Mucosa of stomach (tissue), 1 donor: Measurements from ENCODE around the gene ADPGK.

Experiments used
- H3K27me3 ChIP-seq: one replicate; pipeline ENCODE4 v1.7.0; 2013; ENCODE audit warnings: mild to moderate bottlenecking, low read length; ENCODE audit not compliant: control insufficient read depth, insufficient read depth
- H3K36me3 ChIP-seq: one replicate; pipeline ENCODE4 v1.7.0; 2013; ENCODE audit warnings: low read length; ENCODE audit not compliant: control insufficient read depth, insufficient read depth
- H3K4me1 ChIP-seq: one replicate; pipeline ENCODE4 v1.7.0; 2013; ENCODE audit warnings: mild to moderate bottlenecking, low read length; ENCODE audit not compliant: control insufficient read depth, insufficient read depth
- H3K4me3 ChIP-seq: one replicate; pipeline ENCODE4 v1.7.0; 2013; ENCODE audit warnings: low read length
- H3K9ac ChIP-seq: one replicate; pipeline ENCODE4 v1.7.0; 2013; ENCODE audit warnings: mild to moderate bottlenecking, low read length, moderate library complexity
- H3K9me3 ChIP-seq: one replicate; pipeline ENCODE4 v1.7.0; 2013; ENCODE audit warnings: mild to moderate bottlenecking, low read length, moderate library complexity; ENCODE audit not compliant: control insufficient read depth
- donor health status: Pancreatic carcinoma.

Gene ADPGK

DNA sequence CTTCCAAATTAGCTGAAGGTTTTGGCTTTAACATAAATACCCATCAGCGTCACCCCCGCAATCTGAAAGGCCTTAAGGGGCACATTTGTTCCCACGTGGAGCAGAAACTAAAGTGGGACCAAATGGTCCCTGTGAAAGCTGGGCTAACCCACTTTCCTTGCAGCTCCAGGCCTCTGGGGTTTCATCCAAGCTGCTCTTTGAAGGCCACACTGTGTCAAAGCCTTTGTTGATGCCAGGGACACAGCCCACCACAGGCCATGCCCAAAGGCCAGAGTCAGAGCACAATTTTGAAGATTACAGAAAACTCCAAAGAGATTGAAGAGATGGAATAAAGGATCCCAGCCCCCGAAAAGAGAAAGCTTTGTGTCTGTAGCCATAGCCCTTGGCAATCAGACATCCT, 2.7 kb upstream of the ADPGK start:
- Histone ChIP-seq H3K36me3 (no peaks in the 10 kb centered on the region), H3K27me3 (no peaks in the 10 kb centered on the region), H3K9ac (no peak overlapping the region), H3K4me1 (peaks cover 14% of the 10 kb centered on the region), H3K4me3 (no peak overlapping the region), H3K9me3 (no peaks in the 10 kb centered on the region)

- H3K9ac ChIP-seq = no peak overlapping the region
- H3K4me1 ChIP-seq = peaks cover 14% of the 10 kb centered on the region
- H3K4me3 ChIP-seq = no peak overlapping the region
- no peaks in the 10 kb centered on the region for H3K27me3 ChIP-seq
- H3K36me3 ChIP-seq = no peaks in the 10 kb centered on the region
- no peaks in the 10 kb centered on the region for H3K9me3 ChIP-seq
Measured at GRCh38 chr15:72785841-72786240, 2.3 kb upstream of the ADPGK start.

- H3K9ac ChIP-seq = no peak overlapping the region
- no peaks in the 10 kb centered on the region for H3K27me3 ChIP-seq
- no peaks in the 10 kb centered on the region for H3K9me3 ChIP-seq
Measured at GRCh38 chr15:72785432-72785831, 1.9 kb upstream of the ADPGK start.

GRCh38 chr15:72784456-72784876, 908 bp upstream of the ADPGK start:
- Histone ChIP-seq H3K9ac (peak overlapping the region; percentile 89), H3K36me3 (no peaks in the 10 kb centered on the region), H3K9me3 (no peaks in the 10 kb centered on the region), H3K27me3 (no peaks in the 10 kb centered on the region), H3K4me1 (peaks cover 14% of the 10 kb centered on the region), H3K4me3 (peak overlapping the region; percentile 75)

More at GRCh38 chr15:72785432-72785831, 1.9 kb upstream of the ADPGK start:
- H3K4me3 ChIP-seq = no peak overlapping the region
- H3K4me1 ChIP-seq = peaks cover 14% of the 10 kb centered on the region
- H3K36me3 ChIP-seq = no peaks in the 10 kb centered on the region

GRCh38 chr15:72783004-72783639, 436 bp downstream of the ADPGK start:
- Histone ChIP-seq H3K9ac (peak overlapping the region; percentile 89), H3K27me3 (no peaks in the 10 kb centered on the region), H3K36me3 (peaks cover 5% of the 10 kb centered on the region), H3K9me3 (no peaks in the 10 kb centered on the region), H3K4me3 (peak overlapping the region; percentile 75), H3K4me1 (peaks cover 14% of the 10 kb centered on the region)

DNA sequence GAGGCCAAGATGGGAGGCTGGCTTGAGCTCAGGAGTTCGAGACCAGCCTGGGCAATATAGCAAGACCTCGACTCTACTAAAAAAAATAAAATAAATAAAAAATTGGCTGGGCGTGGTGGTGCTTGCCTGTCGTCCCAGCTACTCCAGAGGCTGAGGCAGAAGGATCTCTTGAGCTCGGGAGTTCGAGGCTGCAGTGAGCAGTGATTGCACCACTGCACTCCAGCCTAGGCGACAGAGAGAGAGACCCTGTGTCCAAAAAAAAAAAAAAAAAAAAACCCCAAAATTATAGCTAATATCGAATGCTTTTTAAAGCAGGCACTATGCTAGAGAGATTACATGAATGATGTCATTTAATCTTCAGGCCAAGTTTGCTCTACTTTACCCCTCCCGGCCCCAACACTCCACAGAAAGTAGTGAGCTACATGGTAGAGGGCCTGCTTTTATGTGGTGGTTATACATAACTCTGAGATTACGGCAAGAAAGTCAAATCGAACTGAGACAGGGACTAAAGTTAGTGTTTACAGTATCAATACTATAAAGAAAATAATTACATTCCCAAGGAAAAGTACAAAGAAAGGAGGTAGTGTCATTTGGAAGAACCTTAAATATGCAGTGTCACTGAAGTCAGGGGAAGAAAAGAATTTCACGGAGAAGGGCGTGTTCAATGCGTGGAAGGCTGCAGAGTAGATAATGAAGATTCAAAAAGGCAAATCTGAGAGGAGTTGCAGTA, 1.1 kb downstream of the ADPGK start:
- Histone ChIP-seq H3K36me3 (peaks cover 5% of the 10 kb centered on the region), H3K4me1 (peaks cover 14% of the 10 kb centered on the region), H3K4me3 (peak overlapping the region; percentile 75), H3K9me3 (no peaks in the 10 kb centered on the region), H3K9ac (peak overlapping the region; percentile 89), H3K27me3 (no peaks in the 10 kb centered on the region)

DNA sequence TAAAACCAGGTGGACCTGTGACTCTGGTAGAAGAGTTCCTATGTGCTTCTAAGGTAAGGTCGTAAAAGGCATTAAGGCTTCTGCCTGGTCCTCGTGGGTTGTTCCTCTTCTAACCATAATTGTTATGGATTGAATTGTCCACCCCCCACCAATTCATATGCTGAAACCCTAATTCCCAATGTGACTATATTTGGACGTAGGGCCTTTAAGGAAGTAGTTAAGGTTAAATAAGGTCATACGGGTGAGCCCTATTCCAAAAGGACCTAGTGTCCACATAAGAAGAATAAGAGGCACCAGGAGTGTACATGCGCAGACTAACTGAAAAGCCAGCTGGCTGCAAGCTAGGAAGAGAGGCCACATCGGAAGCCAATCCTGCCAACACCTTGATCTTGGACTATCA, 1.9 kb downstream of the ADPGK start:
- Histone ChIP-seq H3K4me3 (no peak overlapping the region), H3K9ac (no peak overlapping the region)

GRCh38 chr15:72778796-72779195, 4.8 kb downstream of the ADPGK start:
- H3K9me3 ChIP-seq = no peaks in the 10 kb centered on the region
- H3K4me3 ChIP-seq = no peak overlapping the region
- no peaks in the 10 kb centered on the region for H3K27me3 ChIP-seq
- no peak overlapping the region for H3K9ac ChIP-seq
- peaks cover 7% of the 10 kb centered on the region for H3K4me1 ChIP-seq
- peaks cover 5% of the 10 kb centered on the region for H3K36me3 ChIP-seq

More for the DNA sequence above, 1.9 kb downstream of the ADPGK start:
- Histone ChIP-seq H3K36me3 (peaks cover 5% of the 10 kb centered on the region), H3K4me1 (peaks cover 14% of the 10 kb centered on the region), H3K27me3 (no peaks in the 10 kb centered on the region), H3K9me3 (no peaks in the 10 kb centered on the region)

- H3K4me3 ChIP-seq = no peak overlapping the region
- no peak overlapping the region for H3K9ac ChIP-seq
- H3K4me1 ChIP-seq = no peaks in the 10 kb centered on the region
- no peaks in the 10 kb centered on the region for H3K9me3 ChIP-seq
- peaks cover 5% of the 10 kb centered on the region for H3K36me3 ChIP-seq
- no peaks in the 10 kb centered on the region for H3K27me3 ChIP-seq
Measured at GRCh38 chr15:72774696-72775383, 8.7 kb downstream of the ADPGK start.

- Histone ChIP-seq H3K9ac (no peak overlapping the region), H3K9me3 (peaks cover 5% of the 10 kb centered on the region), H3K4me3 (no peak overlapping the region), H3K4me1 (no peaks in the 10 kb centered on the region), H3K36me3 (peaks cover 9% of the 10 kb centered on the region), H3K27me3 (no peaks in the 10 kb centered on the region)
Measured at GRCh38 chr15:72771329-72771725, 12.2 kb downstream of the ADPGK start.

GRCh38 chr15:72770673-72771328, 12.8 kb downstream of the ADPGK start:
- no peak overlapping the region for H3K4me3 ChIP-seq
- H3K9me3 ChIP-seq = peaks cover 5% of the 10 kb centered on the region
- no peaks in the 10 kb centered on the region for H3K4me1 ChIP-seq
- H3K9ac ChIP-seq = no peak overlapping the region
- no peaks in the 10 kb centered on the region for H3K27me3 ChIP-seq
- peaks cover 9% of the 10 kb centered on the region for H3K36me3 ChIP-seq

DNA sequence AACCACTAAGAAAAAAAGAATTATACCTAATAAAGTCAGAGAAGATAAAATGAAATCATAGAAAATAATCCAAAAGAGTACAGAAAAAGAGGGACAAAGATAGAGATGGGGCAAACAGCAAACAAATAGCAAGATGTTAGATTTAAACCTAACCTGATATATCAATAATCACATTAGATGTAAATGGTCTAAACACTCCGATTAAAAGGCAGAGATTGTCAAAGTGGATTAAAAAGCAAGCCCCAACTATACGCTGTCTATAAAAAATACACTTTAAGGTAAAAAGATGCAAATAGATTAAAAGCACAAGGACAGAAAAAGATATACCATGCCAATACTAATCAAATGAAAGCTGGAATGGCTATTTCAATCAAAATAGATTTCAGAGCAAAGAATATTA, 16.8 kb downstream of the ADPGK start:
- H3K4me1 ChIP-seq = no peaks in the 10 kb centered on the region
- peaks cover 5% of the 10 kb centered on the region for H3K9me3 ChIP-seq
- no peaks in the 10 kb centered on the region for H3K27me3 ChIP-seq
- H3K36me3 ChIP-seq = peaks cover 9% of the 10 kb centered on the region
- no peak overlapping the region for H3K4me3 ChIP-seq
- H3K9ac ChIP-seq = no peak overlapping the region
